Measurements from ENCODE around the gene MAML2. TPM values are rescaled to one million over a fixed set of nuclear protein-coding genes. Genes with fewer than 3 reads are reported as not detected.

Gene MAML2
- total and polyA plus RNA-seq, 9 of the 15 experiments (the other 6 are each of a cell fraction or from before 2014, with no cell fraction given): 0.79 to 6.8 (median 4.8) TPM

- TF ChIP-seq E2F5 (CRISPR knock-in tag; IDR thresholded peaks at IDR 0.05) (no peak), DIDO1 (tag; IDR thresholded peaks at IDR 0.05; ENCODE audit: low read depth) (0 out of 2 replicates have a peak, but pooled peaks have one; percentile 42), THAP7 (CRISPR knock-in tag; IDR thresholded peaks at IDR 0.05) (peak; percentile 72; the same call in 1 of the 2 replicates), ZNF740 (CRISPR knock-in tag; IDR thresholded peaks at IDR 0.05) (no peak), ZNF740 (tag; IDR thresholded peaks at IDR 0.05) (peak in 1 of 2 experiments; percentile 94; a peak in 2 of 4 replicates), ZBTB9 (CRISPR knock-in tag; IDR thresholded peaks at IDR 0.05) (peak; percentile 96), CLOCK (CRISPR knock-in tag; IDR thresholded peaks at IDR 0.05; ENCODE audit: borderline replicate concordance) (peak; percentile 52; the same call in 1 of the 2 replicates), MECOM (CRISPR knock-in tag; IDR thresholded peaks at IDR 0.05) (peak; percentile 95), KLF13 (tag; IDR thresholded peaks at IDR 0.05; ENCODE audit: borderline replicate concordance, low read depth) (0 out of 2 replicates have a peak, but pooled peaks have one; percentile 31), MEF2D (tag; conservative IDR thresholded peaks at IDR 0.05; ENCODE audit: low read depth) (peak; percentile 86), MEIS2 (IDR thresholded peaks at IDR 0.05; ENCODE audit: partially characterized antibody) (no peak), ETV1 (tag; conservative IDR thresholded peaks at IDR 0.05; ENCODE audit: low read depth) (peak; percentile 21; the same call in 1 of the 2 replicates), MCM5 (IDR thresholded peaks at IDR 0.05; ENCODE audit: low read depth) (no peak), ZNF197 (CRISPR knock-in tag; IDR thresholded peaks at IDR 0.05; ENCODE audit: low read depth) (peak; percentile 87), ZNF395 (CRISPR knock-in tag; IDR thresholded peaks at IDR 0.05) (peak; percentile 94), ELF4 (CRISPR knock-in tag; IDR thresholded peaks at IDR 0.05) (peak; percentile 34; the same call in 1 of the 2 replicates), KDM4B (IDR thresholded peaks at IDR 0.05; ENCODE audit: borderline replicate concordance in 2 of 2, low read depth in 1 of 2) (no peak), SMAD4 (CRISPR knock-in tag; conservative IDR thresholded peaks at IDR 0.05) (peak; percentile 97), BHLHE40 (IDR thresholded peaks at IDR 0.05; ENCODE audit: low read length) (no peak), MTF1 (CRISPR knock-in tag; IDR thresholded peaks at IDR 0.05; ENCODE audit: borderline replicate concordance) (peak; percentile 82; the same call in 1 of the 2 replicates), ZNF212 (CRISPR knock-in tag; IDR thresholded peaks at IDR 0.05) (peak; percentile 74; the same call in 1 of the 2 replicates)
Observed at GRCh38 chr11:96330511-96330859, 12.5 kb downstream of the MAML2 start (continued).

All from K562 (cell line).